Measurements from ENCODE around the gene HOXC6. TPM values are rescaled to one million over a fixed set of nuclear protein-coding genes. Genes with fewer than 3 reads are reported as not detected.

The HOXC6 gene
- polyA plus RNA-seq, 2 donors: 1.4 TPM

DNA sequence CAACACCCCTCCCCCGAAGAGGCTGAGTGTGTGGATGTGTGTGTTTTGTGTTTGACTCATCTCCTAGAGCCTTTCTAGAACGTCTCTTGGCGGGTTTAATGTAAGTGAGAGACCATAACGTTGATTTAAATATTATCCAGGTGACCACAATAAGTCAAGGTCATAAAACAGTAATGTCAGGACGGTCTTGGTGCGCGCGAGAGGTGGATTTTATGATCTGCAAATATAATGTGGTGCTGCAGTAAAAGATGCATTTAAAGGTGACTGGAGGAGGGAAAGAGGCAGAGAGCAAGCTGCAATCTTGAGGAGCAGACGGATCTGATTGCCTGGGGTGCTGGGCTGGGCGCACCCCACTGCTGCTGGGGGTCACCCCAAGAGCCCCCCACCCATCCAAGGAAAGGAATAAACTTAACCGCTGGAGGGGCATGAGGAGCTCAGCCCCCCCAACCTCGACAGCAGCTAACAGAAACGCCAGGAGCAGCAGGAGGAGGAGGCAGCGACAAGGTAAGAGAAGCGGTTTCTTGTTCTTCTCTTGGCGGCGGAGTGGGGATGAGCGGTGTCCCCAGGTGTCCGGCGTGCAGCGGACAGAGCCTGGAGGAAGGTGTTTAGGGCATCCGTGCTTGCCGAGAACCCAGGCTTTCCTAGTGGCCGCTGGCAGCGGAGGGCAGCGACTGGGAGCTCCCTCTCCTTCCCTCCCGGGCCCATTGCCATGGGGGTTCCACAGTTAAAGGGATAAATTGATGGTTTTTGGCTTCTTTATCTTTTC lies 37.7 kb upstream of the HOXC6 start:
- peaks cover 0 to 16% of the 10 kb centered on the region in 2 donors for H3K4me1 ChIP-seq (ENCODE audit: control insufficient read depth in 2 of 2, insufficient read depth in 2 of 2, low read length in 1 of 2)
- peaks cover 0 to 3% of the 10 kb centered on the region in 2 donors for H3K9me3 ChIP-seq (ENCODE audit: control insufficient read depth in 2 of 2, insufficient read depth in 1 of 2, low read depth in 1 of 2, low read length in 1 of 2)
- H3K4me3 ChIP-seq (ENCODE audit: low read depth in 1 of 2, low read length in 2 of 2): no peak overlapping the region
- H3K27me3 ChIP-seq (ENCODE audit: control insufficient read depth in 1 of 2, insufficient read depth in 2 of 2, low read length in 2 of 2): peaks cover 5 to 73% of the 10 kb centered on the region in 2 donors
- H3K27ac ChIP-seq (ENCODE audit: low read depth in 2 of 2, low read length in 1 of 2): no peak overlapping the region
- WGBS, 2 donors: 9 to 10% methylated on average over 27 of the region's 27 CpGs
- no peaks in the 10 kb centered on the region for H3K36me3 ChIP-seq (ENCODE audit: control insufficient read depth in 2 of 2, insufficient read depth in 2 of 2, low read length in 1 of 2)

DNA sequence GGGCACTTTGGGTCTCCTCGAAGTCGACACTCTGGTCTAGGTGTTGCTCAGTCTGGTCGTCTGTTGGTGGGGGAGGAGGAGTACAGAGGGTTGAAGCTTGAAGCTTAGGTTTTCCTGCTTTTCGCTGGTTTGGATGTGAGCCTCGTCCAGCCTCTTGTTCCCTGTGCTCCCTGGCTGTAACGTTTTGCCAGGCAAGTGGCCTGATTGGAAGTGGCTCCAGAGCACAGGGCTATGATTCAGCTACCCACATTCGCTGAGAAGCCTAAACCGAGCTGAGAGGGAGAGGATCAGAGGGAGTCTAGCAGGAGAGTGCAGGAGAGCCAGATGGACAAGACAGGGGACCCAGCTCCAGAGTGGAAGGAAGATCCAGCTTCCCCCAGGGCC lies 37.2 kb upstream of the HOXC6 start:
- Histone ChIP-seq H3K4me1 (ENCODE audit: control insufficient read depth in 2 of 2, insufficient read depth in 2 of 2, low read length in 1 of 2) (peaks cover 0 to 11% of the 10 kb centered on the region in 2 donors), H3K4me3 (ENCODE audit: low read depth in 1 of 2, low read length in 2 of 2) (no peak overlapping the region), H3K9me3 (ENCODE audit: control insufficient read depth in 2 of 2, insufficient read depth in 1 of 2, low read depth in 1 of 2, low read length in 1 of 2) (peaks cover 0 to 3% of the 10 kb centered on the region in 2 donors), H3K36me3 (ENCODE audit: control insufficient read depth in 2 of 2, insufficient read depth in 2 of 2, low read length in 1 of 2) (no peaks in the 10 kb centered on the region), H3K27ac (ENCODE audit: low read depth in 2 of 2, low read length in 1 of 2) (no peak overlapping the region), H3K27me3 (ENCODE audit: control insufficient read depth in 1 of 2, insufficient read depth in 2 of 2, low read length in 2 of 2) (peaks cover 5 to 68% of the 10 kb centered on the region in 2 donors)
- whole genome bisulfite sequencing, 2 donors: 3 to 9% methylated on average over 8 of the region's 8 CpGs

DNA sequence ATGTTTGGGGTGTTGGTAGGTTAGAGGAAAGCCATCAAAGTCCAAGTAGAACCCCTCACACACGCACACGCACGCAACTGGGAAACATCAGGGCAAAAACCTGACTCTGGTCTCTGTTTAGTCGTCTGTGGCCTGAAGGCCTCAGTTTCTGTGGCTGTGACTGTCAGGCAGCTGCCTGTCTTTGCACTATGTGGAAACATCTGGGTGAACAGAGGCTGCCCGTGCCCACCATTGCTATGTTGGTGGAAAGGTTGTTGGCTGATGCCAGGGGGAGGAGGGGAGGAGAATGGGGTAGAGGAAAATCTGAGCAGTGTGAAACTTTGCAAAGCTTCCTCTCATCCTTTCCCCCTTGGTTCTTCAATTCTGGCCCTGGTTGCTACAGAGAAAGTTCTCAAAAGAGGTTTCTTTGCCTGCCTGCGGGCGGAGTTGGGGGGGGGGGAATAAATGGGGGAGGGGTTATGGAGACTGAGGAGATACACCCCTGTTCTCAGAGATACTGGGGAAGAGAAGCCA lies 35.8 kb upstream of the HOXC6 start:
- Histone ChIP-seq H3K27me3 (ENCODE audit: control insufficient read depth in 1 of 2, insufficient read depth in 2 of 2, low read length in 2 of 2) (peaks cover 5 to 66% of the 10 kb centered on the region in 2 donors), H3K4me3 (ENCODE audit: low read depth in 1 of 2, low read length in 2 of 2) (no peak overlapping the region), H3K4me1 (ENCODE audit: control insufficient read depth in 2 of 2, insufficient read depth in 2 of 2, low read length in 1 of 2) (peaks cover 0 to 9% of the 10 kb centered on the region in 2 donors), H3K9me3 (ENCODE audit: control insufficient read depth in 2 of 2, insufficient read depth in 1 of 2, low read depth in 1 of 2, low read length in 1 of 2) (no peaks in the 10 kb centered on the region), H3K27ac (ENCODE audit: low read depth in 2 of 2, low read length in 1 of 2) (no peak overlapping the region), H3K36me3 (ENCODE audit: control insufficient read depth in 2 of 2, insufficient read depth in 2 of 2, low read length in 1 of 2) (no peaks in the 10 kb centered on the region)
- WGBS, 2 donors: 30 to 52% methylated on average over 7 of the region's 7 CpGs

DNA sequence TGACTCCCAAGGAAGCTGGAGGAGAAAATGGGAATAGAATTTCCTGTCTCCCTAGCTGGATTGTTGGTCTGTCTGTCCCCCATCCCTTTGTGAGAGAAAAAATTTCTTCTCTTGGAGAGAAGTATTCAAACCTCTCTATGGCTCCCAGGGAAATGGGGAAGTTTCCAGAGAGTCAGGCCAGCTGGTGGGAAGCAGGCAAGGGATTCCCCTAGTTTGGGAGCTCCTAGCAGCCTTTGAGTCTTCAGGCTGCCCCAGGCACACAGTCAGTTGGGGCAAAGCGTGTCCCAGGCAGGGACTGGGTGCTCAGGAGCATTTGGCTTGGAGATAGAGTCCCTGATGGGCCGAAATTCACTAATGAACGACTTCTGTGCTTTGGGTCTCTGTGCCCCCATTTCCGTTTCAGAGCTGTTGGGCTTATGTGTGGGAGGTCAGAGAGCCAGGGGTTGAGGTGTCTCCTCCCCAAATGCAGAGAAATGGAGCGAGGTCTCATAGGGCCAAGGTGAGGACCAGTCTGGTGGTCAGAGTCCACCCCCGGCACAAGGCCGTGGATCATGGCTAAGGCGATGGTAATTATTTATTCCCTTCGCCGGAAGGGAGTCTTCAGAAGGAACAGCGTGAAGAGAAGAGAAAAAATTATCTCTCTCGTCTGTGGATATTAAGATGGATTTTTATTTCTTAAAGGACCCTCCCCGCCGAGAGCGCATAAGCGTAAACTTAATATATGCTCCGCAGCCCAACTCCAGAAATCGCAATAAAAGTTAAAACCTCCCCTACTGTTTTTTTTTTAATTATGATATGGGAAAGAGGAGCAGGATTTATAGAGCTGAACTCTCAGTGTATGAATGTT lies 34.9 kb upstream of the HOXC6 start:
- Histone ChIP-seq H3K4me3 (ENCODE audit: low read depth in 1 of 2, low read length in 2 of 2) (no peak overlapping the region), H3K4me1 (ENCODE audit: control insufficient read depth in 2 of 2, insufficient read depth in 2 of 2, low read length in 1 of 2) (peaks cover 0 to 9% of the 10 kb centered on the region in 2 donors), H3K36me3 (ENCODE audit: control insufficient read depth in 2 of 2, insufficient read depth in 2 of 2, low read length in 1 of 2) (no peaks in the 10 kb centered on the region), H3K27ac (ENCODE audit: low read depth in 2 of 2, low read length in 1 of 2) (no peak overlapping the region), H3K27me3 (ENCODE audit: control insufficient read depth in 1 of 2, insufficient read depth in 2 of 2, low read length in 2 of 2) (peaks cover 7 to 63% of the 10 kb centered on the region in 2 donors), H3K9me3 (ENCODE audit: control insufficient read depth in 2 of 2, insufficient read depth in 1 of 2, low read depth in 1 of 2, low read length in 1 of 2) (no peaks in the 10 kb centered on the region)
- 37 to 48% methylated on average over 18 of the region's 18 CpGs for WGBS, 2 donors

DNA sequence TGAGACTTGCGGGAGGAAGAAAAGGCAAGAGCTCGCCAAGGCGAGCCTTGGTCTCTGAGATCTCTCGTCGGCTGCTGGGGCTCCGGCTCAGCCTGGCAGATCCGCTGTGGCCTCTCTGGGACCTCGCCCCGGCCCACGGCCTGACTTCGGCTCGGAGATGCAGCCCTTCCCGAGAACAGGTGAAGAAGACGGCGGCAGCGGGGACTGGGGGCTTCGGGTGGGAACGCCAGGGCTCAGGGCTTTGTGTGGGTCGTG lies 34.3 kb upstream of the HOXC6 start:
- no peak overlapping the region for H3K4me3 ChIP-seq (ENCODE audit: low read depth in 1 of 2, low read length in 2 of 2)
- H3K4me1 ChIP-seq (ENCODE audit: control insufficient read depth in 2 of 2, insufficient read depth in 2 of 2, low read length in 1 of 2): peaks cover 0 to 9% of the 10 kb centered on the region in 2 donors
- H3K9me3 ChIP-seq (ENCODE audit: control insufficient read depth in 2 of 2, insufficient read depth in 1 of 2, low read depth in 1 of 2, low read length in 1 of 2): no peaks in the 10 kb centered on the region
- no peak overlapping the region for H3K27ac ChIP-seq (ENCODE audit: low read depth in 2 of 2, low read length in 1 of 2)
- H3K36me3 ChIP-seq (ENCODE audit: control insufficient read depth in 2 of 2, insufficient read depth in 2 of 2, low read length in 1 of 2): no peaks in the 10 kb centered on the region
- WGBS, 2 donors: 4 to 16% methylated on average over 19 of the region's 19 CpGs
- peaks cover 7 to 61% of the 10 kb centered on the region in 2 donors for H3K27me3 ChIP-seq (ENCODE audit: control insufficient read depth in 1 of 2, insufficient read depth in 2 of 2, low read length in 2 of 2)

DNA sequence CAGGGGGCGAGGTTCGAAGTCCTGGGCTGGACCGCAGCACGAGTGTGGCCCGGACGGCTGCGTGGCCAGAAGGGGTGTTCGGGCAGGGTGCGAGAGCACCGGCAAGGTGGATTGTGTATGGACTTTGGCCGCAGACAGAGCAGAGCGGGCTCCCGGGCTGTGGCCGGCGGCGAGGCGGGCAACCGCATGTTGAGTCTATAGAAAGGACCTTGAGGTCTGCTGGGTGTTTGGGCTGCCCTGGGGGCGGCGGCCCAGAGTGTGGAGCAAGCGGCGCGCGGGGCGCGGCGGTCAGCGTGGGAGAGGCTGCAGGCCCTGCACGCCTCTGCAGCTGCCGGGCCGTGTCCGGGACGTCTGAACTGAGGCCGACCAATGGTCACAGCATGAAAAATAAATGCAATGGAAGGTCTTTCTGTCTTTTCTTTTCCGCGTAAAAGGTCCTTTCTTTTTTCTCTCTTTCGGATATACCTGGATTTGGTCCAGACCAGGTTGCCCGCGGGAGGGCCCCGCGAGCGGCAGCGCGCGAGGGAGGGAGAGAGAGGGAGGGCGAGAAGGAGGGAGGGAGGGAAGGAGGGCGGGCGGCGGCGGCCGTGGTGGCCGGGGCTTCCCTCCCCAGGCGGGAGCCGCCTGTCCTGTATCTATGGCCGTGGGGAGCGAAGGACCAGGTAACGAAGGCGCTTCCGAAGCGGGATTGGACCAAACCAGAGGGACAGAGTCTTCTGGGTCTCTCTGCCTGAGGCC lies 33.8 kb upstream of the HOXC6 start:
- Histone ChIP-seq H3K4me3 (ENCODE audit: low read depth in 1 of 2, low read length in 2 of 2) (peak overlapping the region in 1 of 2 donors; percentile 62), H3K36me3 (ENCODE audit: control insufficient read depth in 2 of 2, insufficient read depth in 2 of 2, low read length in 1 of 2) (no peaks in the 10 kb centered on the region), H3K27ac (ENCODE audit: low read depth in 2 of 2, low read length in 1 of 2) (no peak overlapping the region), H3K4me1 (ENCODE audit: control insufficient read depth in 2 of 2, insufficient read depth in 2 of 2, low read length in 1 of 2) (peaks cover 0 to 7% of the 10 kb centered on the region in 2 donors), H3K27me3 (ENCODE audit: control insufficient read depth in 1 of 2, insufficient read depth in 2 of 2, low read length in 2 of 2) (peaks cover 7 to 56% of the 10 kb centered on the region in 2 donors), H3K9me3 (ENCODE audit: control insufficient read depth in 2 of 2, insufficient read depth in 1 of 2, low read depth in 1 of 2, low read length in 1 of 2) (no peaks in the 10 kb centered on the region)
- 6 to 7% methylated on average over 56 to 60 of the region's 60 CpGs for WGBS, 2 donors

DNA sequence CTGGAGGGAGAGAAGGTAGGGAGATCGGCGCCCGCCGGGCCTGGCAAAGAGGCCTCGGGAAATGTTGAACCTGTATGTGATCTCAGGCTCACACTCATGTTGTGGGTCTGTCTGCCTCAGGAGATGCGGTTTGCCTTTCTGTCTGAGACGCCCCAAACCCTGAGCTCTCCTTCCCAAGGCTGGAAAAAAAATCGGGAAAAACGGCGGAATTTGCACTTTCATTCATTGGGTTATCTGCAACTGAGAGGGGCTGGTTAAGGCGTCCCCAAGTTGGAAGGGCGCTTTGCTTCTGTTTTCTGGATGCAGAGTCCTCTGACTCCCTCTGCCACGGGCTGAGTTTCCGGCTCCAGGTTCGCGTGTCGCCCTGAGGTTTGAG lies 33.2 kb upstream of the HOXC6 start:
- Histone ChIP-seq H3K36me3 (ENCODE audit: control insufficient read depth in 2 of 2, insufficient read depth in 2 of 2, low read length in 1 of 2) (no peaks in the 10 kb centered on the region), H3K27ac (ENCODE audit: low read depth in 2 of 2, low read length in 1 of 2) (no peak overlapping the region), H3K27me3 (ENCODE audit: control insufficient read depth in 1 of 2, insufficient read depth in 2 of 2, low read length in 2 of 2) (peaks cover 7 to 52% of the 10 kb centered on the region in 2 donors), H3K4me1 (ENCODE audit: control insufficient read depth in 2 of 2, insufficient read depth in 2 of 2, low read length in 1 of 2) (peaks cover 0 to 6% of the 10 kb centered on the region in 2 donors), H3K9me3 (ENCODE audit: control insufficient read depth in 2 of 2, insufficient read depth in 1 of 2, low read depth in 1 of 2, low read length in 1 of 2) (no peaks in the 10 kb centered on the region), H3K4me3 (ENCODE audit: low read depth in 1 of 2, low read length in 2 of 2) (peak overlapping the region in 1 of 2 donors; percentile 62)
- 4 to 7% methylated on average over 17 of the region's 17 CpGs for WGBS, 2 donors

DNA sequence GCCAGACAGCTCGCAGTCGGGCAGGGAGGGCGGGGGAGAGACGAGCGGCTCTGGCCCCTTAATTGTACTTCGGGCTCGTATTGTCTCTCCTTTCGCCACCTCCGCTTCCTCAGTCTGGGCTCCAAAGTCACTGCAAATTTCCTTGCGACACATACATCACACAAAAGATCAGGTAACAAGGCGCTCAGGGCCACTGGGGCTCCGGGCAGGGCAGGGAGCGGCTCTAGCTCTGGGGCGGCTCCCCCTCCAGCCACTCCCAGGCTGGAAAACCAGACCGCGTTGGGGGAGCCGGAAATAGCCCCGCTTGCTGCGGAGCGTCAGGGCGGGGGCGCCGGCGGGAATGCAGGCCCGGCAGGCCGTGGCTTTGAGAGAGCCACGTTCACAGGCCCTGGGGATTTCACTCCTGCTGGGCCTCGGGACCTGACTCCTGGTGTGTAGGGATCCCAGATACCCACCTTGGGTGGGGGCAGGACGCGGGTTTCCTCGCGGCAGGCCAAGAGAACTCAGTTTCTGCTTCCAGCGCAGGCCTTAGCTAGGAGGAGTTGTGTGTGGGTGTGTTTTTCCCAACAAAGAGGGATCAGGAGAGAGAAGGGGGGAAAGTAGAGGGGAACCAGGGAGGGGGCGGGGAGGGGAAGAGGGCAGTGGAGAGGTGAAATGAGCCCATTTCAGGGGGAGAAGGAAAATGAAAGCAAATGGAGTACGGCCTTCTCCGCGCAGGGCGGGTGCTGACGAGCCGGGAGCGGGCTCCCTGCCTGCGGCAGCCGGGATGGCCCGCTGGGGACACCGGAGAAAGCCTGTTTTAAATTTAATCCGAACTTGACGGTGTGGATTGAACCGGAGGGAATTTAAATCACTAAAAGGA lies 32.6 kb upstream of the HOXC6 start:
- peaks cover 5 to 53% of the 10 kb centered on the region in 2 donors for H3K27me3 ChIP-seq (ENCODE audit: control insufficient read depth in 1 of 2, insufficient read depth in 2 of 2, low read length in 2 of 2)
- H3K9me3 ChIP-seq (ENCODE audit: control insufficient read depth in 2 of 2, insufficient read depth in 1 of 2, low read depth in 1 of 2, low read length in 1 of 2): no peaks in the 10 kb centered on the region
- 2 to 6% methylated on average over 48 of the region's 48 CpGs for WGBS, 2 donors
- peaks cover under 1 to 11% of the 10 kb centered on the region in 2 donors for H3K4me1 ChIP-seq (ENCODE audit: control insufficient read depth in 2 of 2, insufficient read depth in 2 of 2, low read length in 1 of 2)
- no peaks in the 10 kb centered on the region for H3K36me3 ChIP-seq (ENCODE audit: control insufficient read depth in 2 of 2, insufficient read depth in 2 of 2, low read length in 1 of 2)
- H3K4me3 ChIP-seq (ENCODE audit: low read depth in 1 of 2, low read length in 2 of 2): peak overlapping the region; percentile 46 to 62
- H3K27ac ChIP-seq (ENCODE audit: low read depth in 2 of 2, low read length in 1 of 2): no peak overlapping the region
